HG02981 (cell line): Measurements from ENCODE around the gene OCA2.
"Not testable (repeated sequence)": the region's sequence is repeated elsewhere in the genome, so short reads cannot be mapped to it uniquely, and the experiment has no call there.

Experiments
- ATAC-seq: cut with Tn5 transposase; IDR thresholded peaks from one replicate; pipeline ENCODE4 v1.9.1; 2021; ENCODE audit warnings: mild to moderate bottlenecking, moderate library complexity; ENCODE audit not compliant: unreplicated experiment

Gene OCA2

GRCh38 chr15:27787931-27788330, 311.2 kb downstream of the OCA2 start:
- ATAC-seq = no peak

- ATAC-seq = no peak
These were observed 315.0 kb downstream of the OCA2 start for GRCh38 chr15:27784107-27784506.

DNA sequence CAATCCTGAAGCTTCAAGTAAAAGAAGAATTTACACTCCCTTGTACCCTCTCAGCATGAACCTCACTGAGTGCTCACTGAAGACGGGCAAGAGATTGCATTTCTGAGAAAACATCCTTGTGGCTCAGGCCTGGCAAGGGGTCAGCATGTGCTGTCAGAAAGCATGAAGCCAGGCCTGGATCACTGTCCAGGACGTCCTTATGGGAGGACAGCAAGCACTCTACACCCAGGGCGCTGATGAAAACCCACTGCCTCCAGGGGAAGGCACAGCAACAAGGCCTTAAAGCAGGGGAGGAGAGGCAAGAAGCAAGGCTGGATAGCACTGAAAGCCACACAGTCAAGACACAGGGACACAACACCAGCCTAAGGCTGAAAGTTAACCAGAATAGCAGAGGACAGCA, 315.4 kb downstream of the OCA2 start:
- no peak for ATAC-seq

GRCh38 chr15:27782125-27782524, 317.0 kb downstream of the OCA2 start:
- ATAC-seq = no peak

GRCh38 chr15:27776501-27776900, 322.6 kb downstream of the OCA2 start:
- no peak for ATAC-seq

DNA sequence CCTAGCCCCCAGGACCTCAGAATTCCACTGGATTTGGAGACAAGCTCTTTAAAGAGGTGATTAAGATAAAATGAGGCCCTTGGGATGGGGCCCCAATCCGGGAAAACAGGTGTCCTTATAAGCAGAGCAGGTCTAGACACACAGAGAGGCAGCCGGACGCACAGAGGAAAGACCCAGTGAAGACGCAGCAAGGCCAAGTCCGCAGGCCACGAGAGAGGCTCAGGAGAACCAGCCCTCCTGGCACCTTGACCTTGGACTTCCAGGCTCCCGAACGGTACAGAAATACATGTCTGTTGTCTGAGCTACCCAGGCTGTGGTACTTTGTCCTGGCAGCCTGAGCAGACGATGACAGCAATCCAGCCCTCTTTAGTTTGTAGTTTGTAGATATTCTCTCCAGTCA, 324.5 kb downstream of the OCA2 start:
- ATAC-seq = no peak

DNA sequence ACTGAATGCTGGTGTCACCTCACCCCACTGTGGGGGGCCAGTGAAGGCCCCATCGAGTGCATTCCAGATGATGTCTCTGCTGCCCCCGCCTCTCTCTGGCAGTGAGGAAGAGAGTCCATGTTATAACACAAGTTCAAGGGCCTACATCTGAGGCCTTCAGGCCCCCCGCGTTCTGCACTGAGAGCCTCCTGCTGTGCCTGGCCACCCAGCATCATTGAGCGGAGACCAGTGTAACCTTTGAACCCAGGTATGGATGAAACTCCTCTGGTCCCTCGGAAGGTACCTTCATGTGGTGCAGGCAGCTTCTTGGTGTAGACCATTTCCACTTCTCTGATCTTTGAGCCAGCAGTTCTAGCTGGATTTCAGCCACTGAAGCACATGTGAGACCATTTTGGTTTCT, 324.9 kb downstream of the OCA2 start:
- ATAC-seq = no peak

DNA sequence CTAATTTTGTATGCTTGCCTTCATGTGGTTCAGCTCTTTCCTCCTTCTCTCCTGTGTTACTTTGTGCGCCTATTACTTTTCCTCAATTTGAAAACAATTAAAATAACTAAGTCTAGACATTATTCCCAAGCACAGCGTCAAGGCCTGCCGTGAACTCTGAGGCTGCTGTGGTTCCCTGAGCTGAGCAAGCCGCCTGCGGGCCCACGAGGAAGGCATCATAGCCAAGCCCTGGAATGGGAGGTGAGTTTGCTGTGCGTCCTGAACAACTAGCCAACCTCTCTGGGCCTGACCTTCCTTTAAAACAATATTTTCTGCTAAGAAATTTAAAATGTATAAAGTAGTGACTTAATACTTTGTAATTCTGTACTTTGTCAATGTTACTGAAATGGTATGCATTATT, 327.2 kb downstream of the OCA2 start:
- ATAC-seq = no peak

GRCh38 chr15:27770769-27771554, 328.2 kb downstream of the OCA2 start:
- ATAC-seq = no peak

DNA sequence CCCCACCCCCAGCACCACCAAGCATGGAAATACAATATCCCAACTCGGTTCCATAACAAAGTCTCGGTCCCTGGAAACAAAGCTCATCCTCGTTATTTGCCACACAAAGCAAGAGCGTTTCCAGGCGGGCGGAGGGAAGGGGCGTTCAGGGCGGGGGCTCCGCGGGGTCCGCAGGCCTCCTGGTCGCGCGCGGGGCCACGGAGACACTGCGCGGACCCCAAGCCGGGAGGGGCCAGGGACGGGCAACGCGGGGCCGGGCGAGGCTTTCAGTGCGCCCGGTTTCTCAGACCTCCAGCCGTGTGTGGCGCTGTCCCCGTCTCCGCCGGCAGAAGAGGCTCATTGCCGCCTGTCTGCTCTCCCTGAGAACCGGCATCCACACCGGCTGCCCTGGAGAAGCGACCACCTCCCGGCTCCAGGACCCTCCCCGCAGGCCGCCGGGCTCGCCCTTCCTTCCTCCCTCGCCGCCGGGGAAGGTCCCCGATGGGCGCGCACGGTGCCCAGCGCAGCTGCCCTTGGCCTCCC, 329.0 kb downstream of the OCA2 start:
- no peak for ATAC-seq

GRCh38 chr15:27769652-27770051, 329.5 kb downstream of the OCA2 start:
- no peak for ATAC-seq

GRCh38 chr15:27768732-27769475, 330.2 kb downstream of the OCA2 start:
- ATAC-seq = no peak

GRCh38 chr15:27767918-27768640, 331.0 kb downstream of the OCA2 start:
- ATAC-seq = no peak

- ATAC-seq = not testable (repeated sequence)
These were observed 331.7 kb downstream of the OCA2 start for GRCh38 chr15:27767430-27767829.

- ATAC-seq = no peak
These were observed 334.8 kb downstream of the OCA2 start for GRCh38 chr15:27764339-27764738.

DNA sequence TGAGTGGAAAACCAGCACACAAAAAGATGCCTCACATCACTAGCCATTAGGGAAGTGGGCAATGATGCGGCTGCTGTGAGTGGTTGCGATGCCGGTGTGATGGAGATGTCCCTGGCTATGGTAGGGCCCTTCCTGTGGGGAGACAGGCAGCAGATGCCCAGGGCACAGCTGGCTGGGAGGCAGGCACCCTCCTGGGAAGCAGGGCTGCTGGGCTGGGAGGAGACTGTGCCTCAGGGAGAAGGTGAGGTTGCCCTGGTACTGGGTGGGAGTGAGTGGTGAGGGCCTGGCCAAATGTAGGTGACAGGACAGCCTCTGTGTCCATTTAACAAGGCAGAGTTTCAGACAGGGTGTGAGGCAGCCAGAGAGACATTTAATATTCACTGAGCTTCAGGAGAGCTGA, 335.6 kb downstream of the OCA2 start:
- no peak for ATAC-seq

- no peak for ATAC-seq
These were observed 336.6 kb downstream of the OCA2 start for GRCh38 chr15:27762471-27762870.

GRCh38 chr15:27757052-27757451, 342.1 kb downstream of the OCA2 start:
- ATAC-seq = no peak

DNA sequence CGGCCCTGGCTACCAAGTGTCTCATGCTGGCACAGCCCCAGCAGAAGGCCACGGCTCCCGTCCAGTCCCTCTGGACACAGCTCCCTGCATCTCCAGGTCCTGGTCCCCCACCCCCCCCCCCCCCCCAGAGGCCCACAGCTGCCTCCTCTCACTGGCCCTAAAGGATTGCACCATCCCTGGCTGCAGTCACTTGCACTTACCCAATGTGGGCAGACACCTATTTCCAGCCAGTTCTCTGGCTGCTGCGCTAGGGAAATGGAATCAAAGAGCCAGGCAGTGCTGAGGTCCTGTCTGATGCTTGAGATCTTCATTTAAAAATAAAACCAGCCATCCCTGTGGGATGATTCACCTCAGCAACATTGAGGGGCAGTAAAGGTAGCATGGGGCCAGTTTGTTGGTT, 346.4 kb downstream of the OCA2 start:
- ATAC-seq = no peak

DNA sequence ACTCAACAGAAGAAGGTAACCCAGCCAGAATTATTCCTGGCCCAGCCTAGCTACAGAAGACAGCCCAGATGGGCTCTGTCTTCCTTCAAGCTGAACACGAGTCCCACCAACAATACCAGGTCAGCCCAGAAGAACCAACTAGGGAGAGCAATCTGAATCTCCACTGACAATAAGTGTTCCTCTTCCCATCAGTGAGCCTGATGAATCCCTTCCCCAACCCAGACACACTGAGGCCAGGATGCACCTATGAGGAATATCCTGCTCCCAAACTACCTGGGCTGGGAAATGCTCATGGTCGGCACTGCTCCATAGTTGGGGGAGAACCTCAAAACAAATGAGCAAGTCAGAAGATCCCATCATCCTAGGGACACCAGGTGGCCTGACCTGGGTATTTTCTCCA, 351.1 kb downstream of the OCA2 start:
- ATAC-seq = no peak

- ATAC-seq = no peak
These were observed 352.6 kb downstream of the OCA2 start for GRCh38 chr15:27746401-27746955.
